Measurements from ENCODE around the gene PRDM16.
A peak's percentile ranks its signal among the peaks of the same experiment; 100 is the strongest.

Gene PRDM16

DNA sequence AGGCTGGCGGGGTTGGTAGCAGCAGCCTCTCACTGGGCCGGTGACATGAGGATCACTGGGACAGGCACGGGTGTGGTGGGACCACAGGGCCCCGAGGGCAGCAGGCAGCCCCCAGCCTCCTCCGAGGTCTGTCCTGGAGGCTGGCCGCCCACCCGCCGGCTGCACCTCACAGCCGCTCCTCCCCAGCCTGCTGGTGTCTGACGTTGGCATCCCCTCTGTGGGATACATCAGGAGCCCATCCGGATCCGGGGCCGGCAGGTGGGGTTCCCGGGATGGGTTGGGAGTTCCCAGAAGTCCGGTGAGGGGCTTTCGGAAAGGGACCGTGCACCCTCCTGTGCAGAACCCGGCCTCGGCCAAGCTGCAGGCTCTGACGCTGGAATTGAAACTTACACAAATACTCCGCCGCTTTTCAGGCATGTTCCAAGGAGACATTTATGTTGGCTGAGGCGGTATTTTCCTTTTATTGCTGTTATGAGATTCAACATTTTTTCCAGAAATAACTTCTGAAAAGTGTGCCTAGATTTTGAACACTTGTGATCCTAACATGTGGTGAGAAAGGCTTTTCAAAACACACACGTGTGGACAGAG lies 243.4 kb downstream of the PRDM16 start:
- DNase-seq, result no peak
- Histone ChIP-seq H3K27me3 (replicated peaks; ENCODE audit: control insufficient read depth, insufficient read depth, low read length, poor library complexity, severe bottlenecking) (no peaks in the 10 kb centered on the region), H3K4me3 (ENCODE audit: insufficient read depth, low read depth, low read length, poor library complexity, severe bottlenecking) (no peak overlapping the region), H3K36me3 (ENCODE audit: control insufficient read depth, insufficient read depth, low read length) (no peaks in the 10 kb centered on the region), H3K4me1 (ENCODE audit: control insufficient read depth, insufficient read depth, low read length, poor library complexity, severe bottlenecking) (no peaks in the 10 kb centered on the region), H3K9me3 (ENCODE audit: control insufficient read depth, low read length) (peaks cover 4% of the 10 kb centered on the region), H3K27ac (ENCODE audit: insufficient read depth, low read length, poor library complexity, severe bottlenecking) (no peak overlapping the region)

DNA sequence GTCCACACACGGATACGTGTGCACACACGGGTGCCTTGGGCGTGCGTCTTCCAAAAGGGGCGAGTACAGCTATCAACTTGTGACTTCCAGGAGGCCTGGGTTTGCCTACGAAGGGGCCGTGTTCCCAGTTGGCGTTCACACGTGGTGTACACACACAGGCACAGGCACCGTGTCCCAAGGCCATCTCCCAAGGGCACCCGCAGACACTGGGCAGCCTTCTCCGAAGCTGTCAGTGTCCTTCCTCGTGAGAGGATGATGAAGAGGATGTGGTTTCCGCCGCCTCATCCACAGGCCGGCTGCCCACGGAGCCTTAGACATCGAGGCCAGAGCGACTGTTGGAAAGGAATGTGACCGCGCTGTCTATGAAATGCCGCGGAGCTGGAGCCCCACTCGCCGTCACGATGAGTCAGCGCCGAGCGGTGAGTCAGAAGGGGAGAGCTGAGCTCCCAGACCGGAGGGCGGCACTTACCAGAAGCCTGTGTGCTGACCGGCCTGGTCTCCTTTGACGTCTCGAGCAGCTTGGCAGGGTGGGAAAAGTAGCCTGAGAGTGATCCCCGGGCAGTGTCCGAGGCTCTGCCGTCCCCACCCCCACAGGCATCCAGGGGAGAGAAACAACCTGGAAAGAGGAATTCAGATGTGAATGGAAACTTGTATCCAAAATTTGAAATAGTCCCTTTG lies 244.0 kb downstream of the PRDM16 start:
- no peak for DNase-seq
- Histone ChIP-seq H3K9me3 (ENCODE audit: control insufficient read depth, low read length) (peaks cover 4% of the 10 kb centered on the region), H3K4me3 (ENCODE audit: insufficient read depth, low read depth, low read length, poor library complexity, severe bottlenecking) (no peak overlapping the region)

DNA sequence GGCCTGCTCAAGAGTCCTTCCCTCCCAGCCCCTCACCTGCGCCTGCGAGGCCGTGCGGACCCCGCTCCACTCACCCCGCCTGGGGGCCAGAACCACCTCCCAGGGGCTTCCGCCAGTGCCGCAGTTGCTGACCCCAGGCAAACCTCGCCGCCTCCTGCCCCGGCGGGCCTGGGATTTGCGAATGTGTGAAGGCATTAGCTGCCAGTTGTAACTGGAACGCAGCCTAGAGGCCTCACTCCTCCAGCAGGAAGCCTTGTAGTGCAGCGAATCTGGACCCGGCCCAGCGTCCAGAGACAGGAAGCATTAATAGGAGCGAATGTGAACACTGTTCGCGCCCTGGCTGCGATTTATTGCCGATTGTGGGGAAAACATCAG lies 244.6 kb downstream of the PRDM16 start:
- Histone ChIP-seq H3K4me1 (ENCODE audit: control insufficient read depth, insufficient read depth, low read length, poor library complexity, severe bottlenecking) (no peaks in the 10 kb centered on the region), H3K4me3 (ENCODE audit: insufficient read depth, low read depth, low read length, poor library complexity, severe bottlenecking) (no peak overlapping the region), H3K27me3 (replicated peaks; ENCODE audit: control insufficient read depth, insufficient read depth, low read length, poor library complexity, severe bottlenecking) (no peaks in the 10 kb centered on the region), H3K36me3 (ENCODE audit: control insufficient read depth, insufficient read depth, low read length) (no peaks in the 10 kb centered on the region), H3K27ac (ENCODE audit: insufficient read depth, low read length, poor library complexity, severe bottlenecking) (no peak overlapping the region), H3K9me3 (ENCODE audit: control insufficient read depth, low read length) (peaks cover 4% of the 10 kb centered on the region)
- no peak for DNase-seq

More for the DNA sequence above, 244.0 kb downstream of the PRDM16 start:
- H3K27me3 ChIP-seq (replicated peaks; ENCODE audit: control insufficient read depth, insufficient read depth, low read length, poor library complexity, severe bottlenecking), result no peaks in the 10 kb centered on the region
- no peaks in the 10 kb centered on the region for H3K4me1 ChIP-seq (ENCODE audit: control insufficient read depth, insufficient read depth, low read length, poor library complexity, severe bottlenecking)
- no peaks in the 10 kb centered on the region for H3K36me3 ChIP-seq (ENCODE audit: control insufficient read depth, insufficient read depth, low read length)
- H3K27ac ChIP-seq (ENCODE audit: insufficient read depth, low read length, poor library complexity, severe bottlenecking), result no peak overlapping the region

DNA sequence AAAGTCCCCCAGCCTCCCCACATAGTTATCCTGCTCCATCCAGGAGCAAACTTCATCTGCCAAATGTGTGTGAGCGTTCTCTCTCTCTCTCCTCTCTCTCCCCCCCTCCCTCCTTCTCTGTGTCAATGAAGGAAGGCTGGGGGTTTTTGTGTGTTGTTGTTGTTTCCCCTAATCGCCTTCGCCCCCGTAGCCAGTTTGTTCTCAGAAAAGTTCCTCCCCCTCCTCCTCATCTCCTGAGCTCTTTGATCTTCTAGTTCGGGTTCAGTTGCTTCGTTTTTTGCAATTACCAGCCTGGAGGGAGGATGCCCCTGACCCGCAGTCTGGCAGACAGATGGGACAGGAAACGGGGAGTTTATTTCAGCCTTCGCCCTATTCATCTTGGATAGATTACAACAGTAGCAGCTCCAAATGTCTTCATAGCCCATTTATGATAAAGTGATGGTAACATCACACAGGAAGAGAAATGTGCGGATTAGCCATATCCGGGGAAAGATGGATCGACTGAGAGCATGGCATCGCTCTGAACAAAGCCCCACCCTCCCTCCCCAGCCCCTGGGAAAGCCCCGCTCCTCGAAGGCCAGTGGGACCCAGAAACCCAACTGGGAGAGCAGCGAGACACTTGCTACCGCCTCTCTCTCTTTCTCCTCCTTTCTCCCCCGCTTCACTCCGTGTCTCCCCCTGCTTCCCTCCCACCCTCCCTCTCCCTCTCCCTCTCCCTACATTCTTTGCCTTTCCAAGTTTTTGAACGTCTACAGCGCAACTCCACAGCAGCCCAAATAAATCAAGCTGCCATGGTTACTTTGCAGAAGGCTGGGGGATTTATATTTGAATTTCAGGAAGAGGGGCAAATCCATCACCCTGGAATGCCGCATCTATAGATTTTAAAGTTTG lies 245.7 kb downstream of the PRDM16 start:
- Histone ChIP-seq H3K9me3 (ENCODE audit: control insufficient read depth, low read length) (peaks cover 4% of the 10 kb centered on the region), H3K27ac (ENCODE audit: insufficient read depth, low read length, poor library complexity, severe bottlenecking) (no peak overlapping the region), H3K27me3 (replicated peaks; ENCODE audit: control insufficient read depth, insufficient read depth, low read length, poor library complexity, severe bottlenecking) (no peaks in the 10 kb centered on the region), H3K4me3 (ENCODE audit: insufficient read depth, low read depth, low read length, poor library complexity, severe bottlenecking) (no peak overlapping the region), H3K4me1 (ENCODE audit: control insufficient read depth, insufficient read depth, low read length, poor library complexity, severe bottlenecking) (no peaks in the 10 kb centered on the region), H3K36me3 (ENCODE audit: control insufficient read depth, insufficient read depth, low read length) (no peaks in the 10 kb centered on the region)
- DNase-seq, result no peak

DNA sequence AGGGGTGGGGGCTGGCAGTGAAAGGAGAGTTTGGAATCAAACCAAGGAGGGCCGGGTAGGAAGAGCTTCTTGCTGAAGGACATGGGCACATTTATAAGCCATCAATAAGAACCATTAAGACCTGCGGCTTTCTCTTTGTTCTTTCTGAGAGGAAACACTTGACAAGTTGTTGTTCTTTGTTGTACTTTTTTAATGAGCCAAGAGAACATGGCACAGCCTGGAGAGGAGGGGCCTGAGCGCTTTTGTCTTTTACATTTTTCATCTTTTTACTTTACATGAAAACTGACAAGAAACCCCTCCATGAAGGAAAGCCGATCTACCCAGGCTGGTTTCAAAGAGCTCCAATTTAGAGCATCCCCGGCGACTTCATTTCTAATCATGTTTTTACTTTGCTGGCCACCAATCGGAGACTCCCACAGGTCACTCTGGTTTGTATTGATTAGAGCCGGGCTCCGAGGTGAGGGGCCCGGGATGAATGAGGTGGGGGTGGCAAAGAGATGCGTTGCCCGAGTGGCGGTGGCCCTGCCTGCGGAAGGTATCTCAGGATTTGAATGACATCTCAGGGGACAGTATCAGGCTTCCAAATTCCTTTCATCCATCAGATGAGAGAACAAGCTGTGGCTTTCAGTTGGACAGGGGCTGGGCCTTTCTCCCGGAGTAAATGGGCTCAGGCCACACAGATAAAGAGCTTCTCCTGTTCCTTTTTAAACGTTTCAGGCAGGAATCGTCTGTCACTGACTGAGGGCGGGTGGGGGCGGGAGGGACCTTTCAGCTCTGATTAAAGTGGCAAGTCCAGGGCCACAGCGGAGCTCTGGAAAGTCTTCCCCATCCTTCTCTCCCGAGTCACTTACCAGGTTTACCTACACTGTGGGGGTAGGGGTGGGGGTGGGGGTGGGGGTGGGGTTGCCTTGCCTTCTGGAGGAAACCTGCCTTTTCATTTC lies 246.7 kb downstream of the PRDM16 start:
- H3K4me3 ChIP-seq (ENCODE audit: insufficient read depth, low read depth, low read length, poor library complexity, severe bottlenecking), result no peak overlapping the region
- peak overlapping the region; percentile 50 for H3K27ac ChIP-seq (ENCODE audit: insufficient read depth, low read length, poor library complexity, severe bottlenecking)
- H3K27me3 ChIP-seq (replicated peaks; ENCODE audit: control insufficient read depth, insufficient read depth, low read length, poor library complexity, severe bottlenecking), result no peaks in the 10 kb centered on the region
- no peaks in the 10 kb centered on the region for H3K36me3 ChIP-seq (ENCODE audit: control insufficient read depth, insufficient read depth, low read length)
- H3K9me3 ChIP-seq (ENCODE audit: control insufficient read depth, low read length), result peaks cover 4% of the 10 kb centered on the region
- no peaks in the 10 kb centered on the region for H3K4me1 ChIP-seq (ENCODE audit: control insufficient read depth, insufficient read depth, low read length, poor library complexity, severe bottlenecking)
- no peak for DNase-seq

DNA sequence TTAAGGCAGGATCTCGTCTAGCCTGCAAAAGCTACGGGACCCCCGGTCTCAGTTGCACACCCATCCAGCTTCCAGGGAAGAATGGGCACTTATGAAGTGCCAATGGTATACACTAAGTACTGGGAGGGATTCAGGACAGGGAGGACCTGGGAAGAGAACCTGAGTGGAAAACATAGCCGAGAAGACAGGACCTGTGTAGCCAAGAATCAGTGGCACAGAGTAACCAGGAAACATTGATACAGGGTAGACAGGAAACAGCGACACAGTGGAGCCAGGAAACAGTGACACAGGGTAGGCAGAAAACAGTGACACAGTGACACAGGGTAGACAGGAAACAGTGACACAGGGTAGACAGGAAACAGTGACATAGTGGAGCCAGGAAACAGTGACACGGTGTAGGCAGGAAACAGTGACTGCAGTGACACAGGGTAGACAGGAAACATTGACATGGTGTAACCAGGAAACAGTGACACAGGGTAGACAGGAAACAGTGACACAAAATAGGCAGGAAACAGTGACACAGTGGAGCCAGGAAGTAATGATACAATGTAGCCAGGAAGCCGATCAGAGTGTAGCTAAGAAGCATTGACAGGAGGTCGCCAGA lies 247.4 kb downstream of the PRDM16 start:
- H3K27me3 ChIP-seq (replicated peaks; ENCODE audit: control insufficient read depth, insufficient read depth, low read length, poor library complexity, severe bottlenecking), result no peaks in the 10 kb centered on the region
- DNase-seq, result no peak
- no peak overlapping the region for H3K4me3 ChIP-seq (ENCODE audit: insufficient read depth, low read depth, low read length, poor library complexity, severe bottlenecking)
- H3K4me1 ChIP-seq (ENCODE audit: control insufficient read depth, insufficient read depth, low read length, poor library complexity, severe bottlenecking), result no peaks in the 10 kb centered on the region
- H3K9me3 ChIP-seq (ENCODE audit: control insufficient read depth, low read length), result peaks cover 4% of the 10 kb centered on the region
- peak overlapping the region; percentile 50 for H3K27ac ChIP-seq (ENCODE audit: insufficient read depth, low read length, poor library complexity, severe bottlenecking)
- H3K36me3 ChIP-seq (ENCODE audit: control insufficient read depth, insufficient read depth, low read length), result no peaks in the 10 kb centered on the region

DNA sequence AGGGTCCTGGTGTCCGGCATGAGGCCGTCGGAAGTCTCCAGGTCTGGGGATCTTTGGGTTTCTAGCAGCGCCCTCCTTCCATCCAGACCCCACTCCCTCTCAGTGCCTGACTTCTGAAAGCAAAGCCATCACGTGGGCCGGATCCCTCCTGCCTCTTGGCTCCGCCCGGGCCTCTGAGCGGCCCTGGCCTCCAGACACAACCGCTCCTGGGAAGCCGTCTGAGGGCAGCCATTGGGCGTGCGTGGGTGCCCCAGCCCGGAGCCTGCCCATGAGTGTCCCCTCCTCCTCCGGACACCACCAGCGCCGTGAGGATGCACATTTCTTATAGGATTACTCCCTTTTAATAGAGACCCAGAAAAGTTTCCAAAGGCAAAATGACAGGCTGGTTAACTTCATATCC lies 248.5 kb downstream of the PRDM16 start:
- Histone ChIP-seq H3K4me3 (ENCODE audit: insufficient read depth, low read depth, low read length, poor library complexity, severe bottlenecking) (no peak overlapping the region), H3K27me3 (replicated peaks; ENCODE audit: control insufficient read depth, insufficient read depth, low read length, poor library complexity, severe bottlenecking) (no peaks in the 10 kb centered on the region), H3K36me3 (ENCODE audit: control insufficient read depth, insufficient read depth, low read length) (no peaks in the 10 kb centered on the region), H3K4me1 (ENCODE audit: control insufficient read depth, insufficient read depth, low read length, poor library complexity, severe bottlenecking) (no peaks in the 10 kb centered on the region), H3K27ac (ENCODE audit: insufficient read depth, low read length, poor library complexity, severe bottlenecking) (no peak overlapping the region), H3K9me3 (ENCODE audit: control insufficient read depth, low read length) (peaks cover 4% of the 10 kb centered on the region)
- DNase-seq, result no peak

DNA sequence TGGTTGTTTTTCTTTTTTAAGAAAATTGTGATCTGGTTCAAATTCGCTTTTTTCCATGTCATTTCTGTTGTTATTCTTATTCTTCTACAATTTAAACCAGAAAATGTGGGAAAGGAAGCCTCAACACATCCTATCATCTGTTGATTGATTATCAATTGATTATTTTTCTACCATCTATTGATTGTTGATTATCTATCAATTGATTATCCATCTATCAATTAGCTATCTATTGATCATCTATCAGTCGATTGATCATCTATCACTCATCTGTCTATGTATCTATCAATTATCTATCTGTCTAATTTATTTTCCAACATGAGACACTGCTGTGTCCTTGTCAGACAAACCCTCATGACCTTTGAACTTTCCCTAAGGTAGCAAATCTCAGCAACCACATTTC lies 249.3 kb downstream of the PRDM16 start:
- Histone ChIP-seq H3K27me3 (replicated peaks; ENCODE audit: control insufficient read depth, insufficient read depth, low read length, poor library complexity, severe bottlenecking) (no peaks in the 10 kb centered on the region), H3K4me1 (ENCODE audit: control insufficient read depth, insufficient read depth, low read length, poor library complexity, severe bottlenecking) (no peaks in the 10 kb centered on the region), H3K9me3 (ENCODE audit: control insufficient read depth, low read length) (peaks cover 4% of the 10 kb centered on the region), H3K4me3 (ENCODE audit: insufficient read depth, low read depth, low read length, poor library complexity, severe bottlenecking) (no peak overlapping the region), H3K36me3 (ENCODE audit: control insufficient read depth, insufficient read depth, low read length) (no peaks in the 10 kb centered on the region), H3K27ac (ENCODE audit: insufficient read depth, low read length, poor library complexity, severe bottlenecking) (no peak overlapping the region)
- no peak for DNase-seq

DNA sequence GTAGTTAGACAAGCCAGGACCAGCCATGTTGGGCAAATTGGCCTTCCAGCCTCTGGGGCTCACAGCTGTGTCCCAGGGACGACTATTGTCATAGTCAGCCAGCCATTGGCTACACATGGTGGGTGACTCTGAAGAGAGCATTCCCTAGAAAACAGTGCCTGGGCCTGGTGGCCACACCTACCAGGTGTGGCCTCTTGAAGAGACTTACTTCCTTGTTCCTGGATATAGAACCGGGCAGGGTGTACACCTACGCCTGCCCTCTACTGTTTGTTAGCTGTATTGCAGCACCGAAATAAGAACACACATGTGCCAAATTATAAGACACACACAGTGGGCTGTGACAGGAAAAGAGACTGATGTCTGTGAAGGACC lies 250.9 kb downstream of the PRDM16 start:
- Histone ChIP-seq H3K4me3 (ENCODE audit: insufficient read depth, low read depth, low read length, poor library complexity, severe bottlenecking) (no peak overlapping the region), H3K27ac (ENCODE audit: insufficient read depth, low read length, poor library complexity, severe bottlenecking) (no peak overlapping the region), H3K36me3 (ENCODE audit: control insufficient read depth, insufficient read depth, low read length) (no peaks in the 10 kb centered on the region), H3K9me3 (ENCODE audit: control insufficient read depth, low read length) (peaks cover 4% of the 10 kb centered on the region), H3K4me1 (ENCODE audit: control insufficient read depth, insufficient read depth, low read length, poor library complexity, severe bottlenecking) (no peaks in the 10 kb centered on the region), H3K27me3 (replicated peaks; ENCODE audit: control insufficient read depth, insufficient read depth, low read length, poor library complexity, severe bottlenecking) (peaks cover 3% of the 10 kb centered on the region)
- DNase-seq, result no peak

Measured in effector memory CD4-positive, alpha-beta T cell (primary cell).